Calu3 (cell line): Measurements from ENCODE around the gene DLK1. TPM values are rescaled to one million over a fixed set of nuclear protein-coding genes. Genes with fewer than 3 reads are reported as not detected.

Source experiments
- BruUV-seq: library from RNA; stranded (reverse); fragments of 400-500 nt; replicated peaks from 2 replicates; lab custom pipeline; 2021; lab: Mats Ljungman, UMichigan
- CTCF ChIA-PET: fragments of 300-600 bp; sonication (Branson Sonifier 250); formaldehyde crosslinking; loops from one replicate; lab custom pipeline; 2022; ENCODE audit warnings: antibody characterized with exemption; lab: Charles Lee
- DNase-seq: peaks from one replicate; pipeline ENCODE4 v3.0.0; 2022
- H3K27ac Mint-ChIP-seq: one replicate; pipeline ENCODE4 v1.8.0; 2022; ENCODE audit warnings: mixed read lengths; ENCODE audit not compliant: unreplicated experiment
- H3K27me3 Mint-ChIP-seq: one replicate; pipeline ENCODE4 v1.8.0; 2022; ENCODE audit warnings: mixed read lengths; ENCODE audit not compliant: unreplicated experiment
- H3K36me3 Mint-ChIP-seq: one replicate; pipeline ENCODE4 v1.8.0; 2022; ENCODE audit warnings: mild to moderate bottlenecking, moderate library complexity, mixed read lengths; ENCODE audit not compliant: insufficient read depth, unreplicated experiment
- H3K4me1 Mint-ChIP-seq: one replicate; pipeline ENCODE4 v1.8.0; 2022; ENCODE audit warnings: mild to moderate bottlenecking, low read depth, mixed read lengths; ENCODE audit not compliant: unreplicated experiment
- H3K4me3 Mint-ChIP-seq: one replicate; pipeline ENCODE4 v1.8.0; 2022; ENCODE audit warnings: mild to moderate bottlenecking, low read depth, moderate library complexity, mixed read lengths; ENCODE audit not compliant: unreplicated experiment
- H3K9me3 Mint-ChIP-seq: one replicate; pipeline ENCODE4 v1.8.0; 2022; ENCODE audit warnings: low read depth, mixed read lengths; ENCODE audit not compliant: unreplicated experiment
- CTCF ChIP-seq: fragments of 200-600 bp; IDR thresholded peaks from one replicate; pipeline ENCODE4 v1.8.0; 2022; ENCODE audit warnings: antibody characterized with exemption; ENCODE audit not compliant: unreplicated experiment
- intact Hi-C: fragments of 100-400 bp; cut with micrococcal nuclease; formaldehyde crosslinking; loops from one replicate; pipeline ENCODE4 v1.10.0; 2022; ENCODE audit not compliant: unreplicated experiment
- total RNA-seq: library from RNA; stranded (reverse); gene quantifications from 2 replicates; pipeline ENCODE4 v1.2.3, GENCODE V29; 2022

DLK1 gene
- total RNA-seq, 1 experiment from 2014 or later, result not detected

DNA sequence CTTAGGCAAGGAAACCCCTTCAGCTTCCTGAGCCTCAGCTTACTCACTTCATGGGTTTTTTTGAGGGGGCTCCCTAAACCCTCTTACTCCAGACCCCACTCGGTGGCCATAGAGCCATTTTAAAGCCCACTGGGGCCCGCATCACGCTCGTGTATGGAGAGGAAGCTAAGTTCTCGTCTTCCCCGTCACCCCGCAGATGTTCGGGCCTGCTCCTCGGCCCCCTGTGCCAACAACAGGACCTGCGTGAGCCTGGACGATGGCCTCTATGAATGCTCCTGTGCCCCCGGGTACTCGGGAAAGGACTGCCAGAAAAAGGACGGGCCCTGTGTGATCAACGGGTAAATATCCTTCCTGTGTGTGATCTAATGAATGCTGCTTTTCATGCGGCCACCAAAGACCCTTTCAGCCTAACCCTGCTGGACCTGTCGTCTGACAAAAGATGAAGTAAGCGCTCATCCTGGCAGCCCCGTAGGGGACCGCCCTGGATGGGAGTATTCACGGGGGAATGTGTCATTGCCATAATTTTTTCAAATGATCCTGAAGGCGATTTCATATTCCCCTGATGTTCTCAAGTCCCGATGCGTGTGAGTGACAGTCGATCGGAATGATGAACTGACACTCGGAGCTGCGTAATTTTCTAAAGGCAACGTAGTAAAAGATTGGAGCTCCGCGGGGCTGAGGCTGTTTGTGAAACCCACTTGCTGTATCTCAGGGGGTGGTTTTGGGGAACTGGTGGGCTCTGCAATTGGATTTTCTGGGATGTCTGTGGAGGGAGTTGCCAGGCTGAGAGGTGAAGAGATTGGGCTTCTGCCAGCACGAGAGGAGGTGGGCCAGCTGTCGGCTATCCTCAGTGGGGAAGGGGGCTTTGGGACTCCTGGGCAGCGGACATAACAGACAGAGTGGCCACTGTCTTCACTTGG is 5.4 kb downstream of the DLK1 start:
- no TSS peak for BruUV-seq
- Mint-ChIP-seq H3K4me1 (peaks cover 11% of the 10 kb centered on the region), H3K4me3 (no peak overlapping the region), H3K27me3 (peaks cover 85% of the 10 kb centered on the region), H3K9me3 (no peaks in the 10 kb centered on the region), H3K27ac (no peak overlapping the region), H3K36me3 (no peaks in the 10 kb centered on the region)
- DNase-seq, result no peak
- CTCF ChIA-PET, result no interaction called here
- intact Hi-C loops, result no loop called here
- no peak for TF ChIP-seq CTCF

GRCh38 chr14:100732766-100733100 is 6.0 kb downstream of the DLK1 start:
- no TSS peak for BruUV-seq
- intact Hi-C loops, result no loop called here
- CTCF ChIA-PET, result interaction anchor here (0.5 kb wide), 1 partner anchor 165 kb away, joined by 3 read pairs; no protein-coding TSS in a partner anchor
- peaks cover 92% of the 10 kb centered on the region for H3K27me3 Mint-ChIP-seq
- peaks cover 11% of the 10 kb centered on the region for H3K4me1 Mint-ChIP-seq
- H3K27ac Mint-ChIP-seq, result no peak overlapping the region
- no peak overlapping the region for H3K4me3 Mint-ChIP-seq
- no peaks in the 10 kb centered on the region for H3K36me3 Mint-ChIP-seq
- no peak for TF ChIP-seq CTCF
- DNase-seq, result no peak
- H3K9me3 Mint-ChIP-seq, result no peaks in the 10 kb centered on the region

DNA sequence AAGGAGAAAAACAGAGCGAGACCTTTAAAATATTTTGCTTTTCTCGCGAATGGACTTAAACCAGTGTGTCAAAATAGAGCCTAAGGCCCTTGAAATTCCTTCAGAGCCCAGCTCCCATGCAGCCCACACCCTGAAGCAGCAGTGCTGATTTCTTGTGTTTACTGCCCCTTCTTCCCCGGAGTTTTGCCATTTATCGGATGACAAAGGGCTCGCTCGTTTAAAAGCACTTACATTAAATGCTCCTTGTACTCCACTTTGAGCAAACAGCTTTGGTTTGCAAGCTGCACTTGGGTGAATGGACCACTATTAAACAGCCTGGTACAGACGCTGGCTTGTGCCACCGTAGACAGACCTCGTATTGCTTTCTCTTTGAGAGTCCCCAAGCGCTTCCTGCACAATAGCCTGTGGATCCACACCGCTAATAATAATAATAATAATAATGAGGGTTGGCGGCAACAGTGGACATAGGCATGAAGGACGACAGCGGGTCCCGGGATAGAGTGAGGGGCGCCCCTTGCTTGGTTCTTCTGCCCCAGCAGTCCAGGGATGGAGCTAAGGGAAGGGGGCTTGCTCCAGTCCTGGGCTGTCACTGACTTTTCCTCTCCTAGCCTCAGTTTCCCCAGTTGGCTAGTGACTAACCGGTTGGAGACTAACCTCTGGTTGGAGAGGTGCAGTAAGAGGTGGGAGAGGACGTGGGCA is 6.6 kb downstream of the DLK1 start:
- intact Hi-C loops, result no loop called here
- Mint-ChIP-seq H3K4me3 (no peak overlapping the region), H3K27ac (no peak overlapping the region), H3K36me3 (no peaks in the 10 kb centered on the region), H3K27me3 (peaks cover 97% of the 10 kb centered on the region), H3K4me1 (peaks cover 11% of the 10 kb centered on the region), H3K9me3 (no peaks in the 10 kb centered on the region)
- BruUV-seq, result no TSS peak
- no peak for DNase-seq
- CTCF ChIA-PET, result interaction anchor here (0.5 kb wide), 1 partner anchor 164 kb away, joined by 3 read pairs; no protein-coding TSS in a partner anchor
- TF ChIP-seq CTCF, result no peak

GRCh38 chr14:100734031-100734990 is 7.6 kb downstream of the DLK1 start:
- Mint-ChIP-seq H3K27me3 (peaks cover 97% of the 10 kb centered on the region), H3K36me3 (no peaks in the 10 kb centered on the region), H3K4me3 (no peak overlapping the region), H3K9me3 (no peaks in the 10 kb centered on the region), H3K4me1 (peaks cover 2% of the 10 kb centered on the region), H3K27ac (no peak overlapping the region)
- no peak for TF ChIP-seq CTCF
- no TSS peak for BruUV-seq
- intact Hi-C loops, result no loop called here
- CTCF ChIA-PET, result no interaction called here
- no peak for DNase-seq
